ENCODE results near the gene RAB3A.

RAB3A gene

GRCh38 chr19:18147396-18147795 lies 56.4 kb downstream of the RAB3A start:
- DNase-seq = no peak

Measured in hematopoietic multipotent progenitor cell treated with erythropoietin and hydrocortisone succinate and interleukin-3 and kit ligand, for 4 days (in vitro differentiated cells).